Endometrial microvascular endothelial cells (primary cell): ENCODE results near the gene CAMK1D. TPM values are rescaled to one million over a fixed set of nuclear protein-coding genes. Genes with fewer than 3 reads are reported as not detected.

Source experiments
- in situ Hi-C: cut with HindIII; loops from 2 replicates; pipeline ENCODE4 v1.10.0; 2017; ENCODE audit warnings: low sequenced_read_pairs, low pct_unique_long_range_greater_than_20kb; ENCODE audit errors: inconsistent ontology term
- total RNA-seq: library from RNA; depleted of rRNA; stranded (reverse); fragments of >200 nt; gene quantifications from one replicate; pipeline ENCODE4 v1.2.3, GENCODE V29; 2015; ENCODE audit errors: inconsistent ontology term

Gene CAMK1D
- total RNA-seq, 1 donor from 2014 or later: 0.37 TPM

GRCh38 chr10:12703126-12703525, 353.8 kb downstream of the CAMK1D start:
- in situ Hi-C loops: loop anchor here (25.0 kb wide), 1 partner anchor 441 kb away; no protein-coding TSS in a partner anchor

GRCh38 chr10:12703813-12704212, 354.5 kb downstream of the CAMK1D start:
- in situ Hi-C loops: loop anchor here (25.0 kb wide), 1 partner anchor 442 kb away; no protein-coding TSS in a partner anchor

- in situ Hi-C loops: loop anchor here (25.0 kb wide), 1 partner anchor 442 kb away; no protein-coding TSS in a partner anchor
Observed at GRCh38 chr10:12704488-12704887, 355.1 kb downstream of the CAMK1D start.

- in situ Hi-C loops: loop anchor here (25.0 kb wide), 1 partner anchor 444 kb away; no protein-coding TSS in a partner anchor
Observed at GRCh38 chr10:12705943-12706342, 356.6 kb downstream of the CAMK1D start.

GRCh38 chr10:12707461-12708185, 358.3 kb downstream of the CAMK1D start:
- in situ Hi-C loops: loop anchor here (25.0 kb wide), 1 partner anchor 445 kb away; no protein-coding TSS in a partner anchor

GRCh38 chr10:12709000-12709401, 359.7 kb downstream of the CAMK1D start:
- in situ Hi-C loops: loop anchor here (25.0 kb wide), 1 partner anchor 447 kb away; no protein-coding TSS in a partner anchor

- in situ Hi-C loops: loop anchor here (25.0 kb wide), 1 partner anchor 447 kb away; no protein-coding TSS in a partner anchor
Observed at GRCh38 chr10:12709521-12709963, 360.2 kb downstream of the CAMK1D start.

GRCh38 chr10:12710157-12710556, 360.8 kb downstream of the CAMK1D start:
- in situ Hi-C loops: loop anchor here (25.0 kb wide), 1 partner anchor 448 kb away; no protein-coding TSS in a partner anchor

- in situ Hi-C loops: loop anchor here (25.0 kb wide), 1 partner anchor 448 kb away; no protein-coding TSS in a partner anchor
Observed at GRCh38 chr10:12710594-12711349, 361.4 kb downstream of the CAMK1D start.

GRCh38 chr10:12711350-12711708, 362.0 kb downstream of the CAMK1D start:
- in situ Hi-C loops: loop anchor here (25.0 kb wide), 1 partner anchor 449 kb away; no protein-coding TSS in a partner anchor

GRCh38 chr10:12712293-12712983, 363.1 kb downstream of the CAMK1D start:
- in situ Hi-C loops: loop anchor here (25.0 kb wide), 1 partner anchor 450 kb away; no protein-coding TSS in a partner anchor

GRCh38 chr10:12712984-12713316, 363.6 kb downstream of the CAMK1D start:
- in situ Hi-C loops: loop anchor here (25.0 kb wide), 1 partner anchor 451 kb away; no protein-coding TSS in a partner anchor

- in situ Hi-C loops: loop anchor here (25.0 kb wide), 1 partner anchor 454 kb away; no protein-coding TSS in a partner anchor
Observed at GRCh38 chr10:12716042-12716441, 366.7 kb downstream of the CAMK1D start.

GRCh38 chr10:12717981-12718707, 368.8 kb downstream of the CAMK1D start:
- in situ Hi-C loops: loop anchor here (25.0 kb wide), 1 partner anchor 456 kb away; no protein-coding TSS in a partner anchor

- in situ Hi-C loops: loop anchor here (25.0 kb wide), 1 partner anchor 457 kb away; no protein-coding TSS in a partner anchor
Observed at GRCh38 chr10:12719365-12719764, 370.0 kb downstream of the CAMK1D start.

GRCh38 chr10:12720217-12720981, 371.1 kb downstream of the CAMK1D start:
- in situ Hi-C loops: loop anchor here (25.0 kb wide), 1 partner anchor 458 kb away; no protein-coding TSS in a partner anchor

GRCh38 chr10:12721334-12721733, 372.0 kb downstream of the CAMK1D start:
- in situ Hi-C loops: loop anchor here (25.0 kb wide), 1 partner anchor 459 kb away; no protein-coding TSS in a partner anchor
